Activated CD4-positive, alpha-beta T cell treated with anti-CD3 and anti-CD28 coated beads, Interleukin-10, Interleukin-2, amounts not matched to agents 100 ng/mL and 50 ng/mL, durations not matched to agents 16 hours and 8 hours (primary cell): ENCODE results near the gene INPP4B.
A peak's percentile ranks its signal among the peaks of the same experiment; 100 is the strongest.

ENCODE experiments used
- DNase-seq: peaks from one replicate; pipeline ENCODE4 v3.0.0-alpha.2; 2020

INPP4B gene

GRCh38 chr4:142169216-142169615, 676.9 kb downstream of the INPP4B start:
- DNase-seq, result no peak

DNA sequence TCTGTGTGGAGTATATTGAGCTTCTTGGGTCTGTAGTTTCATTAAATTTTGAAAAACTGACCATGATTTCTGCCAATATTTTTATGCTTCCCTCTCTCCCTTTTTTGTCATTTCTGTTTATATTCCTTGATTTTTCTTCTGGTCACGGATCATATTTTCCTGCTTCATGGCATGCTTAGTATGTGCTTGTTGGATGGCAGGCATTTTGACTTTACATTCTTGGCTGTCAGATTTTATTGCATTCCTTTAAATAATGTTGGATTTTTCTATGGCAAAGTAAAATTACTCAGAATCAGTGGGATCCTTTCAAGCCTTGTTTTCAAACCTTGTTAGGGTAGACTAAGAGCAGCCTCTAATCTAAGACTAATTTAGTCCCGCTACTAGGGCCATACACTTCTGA, 677.9 kb downstream of the INPP4B start:
- DNase-seq, result no peak

- peak; percentile 26 for DNase-seq
These were observed 681.2 kb downstream of the INPP4B start for GRCh38 chr4:142164767-142165500.

DNA sequence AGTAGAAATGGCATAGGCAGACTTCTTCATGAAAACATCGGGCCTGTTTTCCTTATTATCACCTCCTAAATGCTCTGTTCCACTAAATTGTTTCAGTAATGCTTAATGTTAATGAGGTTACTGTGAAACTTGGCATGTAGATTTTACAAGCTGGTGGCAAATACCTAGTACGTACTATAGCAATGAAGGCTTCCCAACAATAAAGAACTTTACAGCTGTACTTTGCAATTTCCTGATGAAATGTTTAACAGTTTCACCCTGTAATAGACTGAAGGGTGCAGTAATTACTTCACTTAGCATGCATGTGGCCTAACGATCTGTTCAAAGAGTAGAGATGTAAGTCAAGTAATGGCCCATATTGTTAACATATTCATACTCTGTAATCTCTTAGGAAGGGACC, 685.0 kb downstream of the INPP4B start:
- no peak for DNase-seq

- DNase-seq, result no peak
These were observed 685.6 kb downstream of the INPP4B start for GRCh38 chr4:142160509-142160908.

DNA sequence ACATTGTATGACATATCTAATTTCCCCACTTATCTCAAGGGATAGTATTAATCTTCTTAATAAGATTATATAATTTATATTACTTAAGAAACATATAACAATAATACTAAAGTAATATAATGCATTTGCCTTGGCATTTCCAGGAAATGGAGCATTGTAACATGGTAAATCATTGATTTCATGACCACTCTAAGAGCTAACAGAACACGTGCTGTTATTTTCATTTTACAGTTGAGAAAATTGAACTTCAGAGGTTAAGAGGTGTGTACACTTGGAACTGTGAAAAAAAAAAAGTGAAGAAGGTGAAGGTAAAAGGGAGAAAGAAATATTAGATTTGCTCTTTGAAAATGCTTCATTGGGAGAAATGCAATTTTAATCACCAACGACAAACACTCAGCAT, 687.1 kb downstream of the INPP4B start:
- no peak for DNase-seq

GRCh38 chr4:142156256-142156655, 689.8 kb downstream of the INPP4B start:
- DNase-seq, result no peak

DNA sequence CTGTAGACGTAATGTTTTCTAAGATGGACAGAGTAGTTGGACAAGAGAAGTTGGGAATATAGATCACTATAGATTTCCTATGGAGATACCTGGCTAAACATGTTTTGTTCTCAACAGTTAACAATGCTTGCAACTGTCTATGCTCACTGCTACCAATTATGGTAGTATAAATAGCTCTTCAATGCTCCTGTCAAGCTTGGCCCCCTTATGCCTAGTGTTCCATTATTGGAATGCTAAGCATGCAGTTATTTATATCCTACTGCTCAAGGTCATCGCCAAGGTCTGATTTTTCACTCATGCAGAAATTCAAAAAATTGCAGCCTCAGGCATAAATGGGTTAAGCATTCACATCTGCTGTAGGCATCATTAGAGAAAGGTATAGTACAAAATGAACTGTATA, 690.8 kb downstream of the INPP4B start:
- no peak for DNase-seq

DNA sequence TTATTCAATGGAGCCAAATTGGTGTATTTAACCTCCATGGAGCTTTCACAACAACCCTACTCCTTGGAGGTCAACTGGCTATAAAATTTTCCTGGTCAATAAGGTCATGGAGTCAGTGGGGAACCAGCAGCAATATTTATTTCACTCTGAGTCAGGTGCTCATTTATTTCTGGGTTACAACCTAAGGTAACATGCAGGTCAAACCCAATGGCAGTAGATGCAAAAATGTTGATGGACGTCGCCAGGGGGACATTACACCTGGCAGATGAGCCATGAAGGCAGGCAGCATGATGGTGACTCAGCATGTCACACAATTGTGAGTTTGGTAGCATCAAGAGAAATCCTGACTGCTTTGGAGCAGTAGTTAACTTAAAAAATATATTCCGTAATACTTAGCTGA, 695.6 kb downstream of the INPP4B start:
- no peak for DNase-seq

- DNase-seq, result no peak
These were observed 701.3 kb downstream of the INPP4B start for GRCh38 chr4:142144813-142145212.

DNA sequence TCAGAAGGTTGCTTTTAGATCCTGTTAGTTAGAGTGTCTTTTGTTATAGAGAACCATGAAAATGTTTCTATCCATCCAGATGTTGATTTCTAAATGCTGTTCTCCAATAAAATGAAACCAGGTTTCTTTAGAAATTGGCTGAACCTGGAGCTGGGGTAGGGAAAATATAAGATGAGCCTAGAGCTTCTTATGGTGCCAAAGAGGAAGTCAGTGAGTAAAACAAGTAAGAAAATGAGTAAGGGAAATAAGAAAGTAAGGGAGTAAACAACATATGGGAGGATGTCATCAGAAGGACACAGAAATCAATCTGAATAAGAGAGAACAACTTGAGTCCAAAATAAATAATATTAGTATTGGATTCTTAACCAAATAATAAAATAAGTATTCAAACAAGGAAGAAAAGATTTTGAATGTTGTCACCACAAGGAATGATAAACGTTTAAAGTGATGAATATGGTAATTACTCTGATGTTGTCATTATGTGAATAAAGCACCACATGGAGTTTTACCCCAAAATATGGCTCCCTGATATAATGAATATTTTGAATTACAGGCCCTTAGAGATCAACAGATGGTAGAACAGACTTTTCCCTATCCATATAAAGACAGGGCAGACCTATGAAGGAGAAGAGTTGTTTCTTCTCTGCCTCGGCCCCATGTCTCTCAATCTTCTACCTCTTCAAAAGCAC, 703.6 kb downstream of the INPP4B start:
- no peak for DNase-seq

DNA sequence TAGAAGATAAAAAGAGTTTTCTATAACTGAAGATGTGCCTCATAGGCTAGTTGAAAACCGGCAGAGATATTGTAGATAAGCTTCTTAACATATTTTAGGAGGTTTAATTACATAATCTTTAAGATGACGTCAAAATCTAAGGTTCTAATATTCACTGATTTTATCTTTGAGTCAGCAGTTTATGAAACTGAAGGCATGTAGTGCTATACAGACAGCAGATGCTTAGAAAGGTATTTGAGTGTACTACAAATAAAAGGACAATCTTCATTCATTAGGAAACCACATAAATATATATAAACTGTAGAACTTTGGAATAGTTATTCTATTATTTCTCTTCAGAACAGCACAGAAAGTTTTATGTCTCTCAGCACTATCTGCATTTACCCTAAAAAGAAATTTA, 704.9 kb downstream of the INPP4B start:
- no peak for DNase-seq

- no peak for DNase-seq
These were observed 715.4 kb downstream of the INPP4B start for GRCh38 chr4:142130666-142131065.

GRCh38 chr4:142129931-142130330, 716.2 kb downstream of the INPP4B start:
- no peak for DNase-seq

- no peak for DNase-seq
These were observed 716.6 kb downstream of the INPP4B start for GRCh38 chr4:142129473-142129872.

GRCh38 chr4:142128529-142128928, 717.6 kb downstream of the INPP4B start:
- no peak for DNase-seq

DNA sequence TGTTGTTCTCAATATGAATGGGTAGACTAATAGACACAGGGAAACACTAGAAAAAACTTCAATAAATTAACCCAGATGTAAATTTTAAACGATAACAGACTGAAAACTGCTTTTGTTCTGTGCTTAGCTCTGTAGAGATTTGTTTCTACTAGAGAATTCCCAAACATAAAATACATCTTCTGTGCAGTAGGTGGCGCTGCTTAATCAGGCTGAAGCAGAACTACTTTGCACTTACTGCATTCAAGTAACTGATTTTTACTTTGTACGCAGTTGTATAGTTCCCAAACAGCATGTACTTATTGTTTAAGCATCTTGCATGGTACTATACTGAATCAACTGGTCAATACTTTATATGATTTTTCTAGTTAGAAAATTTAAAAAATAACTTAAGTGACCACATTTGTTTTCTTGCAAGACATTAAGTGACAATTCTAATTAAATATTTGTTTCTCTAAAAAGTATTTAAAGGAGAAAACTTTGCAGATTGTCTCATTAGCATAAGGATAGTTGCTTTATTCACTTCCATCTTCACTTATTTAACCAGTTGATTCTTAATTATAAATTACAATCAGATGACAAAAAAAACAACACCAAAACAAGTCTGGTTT, 719.1 kb downstream of the INPP4B start:
- DNase-seq, result peak; percentile 69

- no peak for DNase-seq
These were observed 721.2 kb downstream of the INPP4B start for GRCh38 chr4:142124874-142125273.

DNA sequence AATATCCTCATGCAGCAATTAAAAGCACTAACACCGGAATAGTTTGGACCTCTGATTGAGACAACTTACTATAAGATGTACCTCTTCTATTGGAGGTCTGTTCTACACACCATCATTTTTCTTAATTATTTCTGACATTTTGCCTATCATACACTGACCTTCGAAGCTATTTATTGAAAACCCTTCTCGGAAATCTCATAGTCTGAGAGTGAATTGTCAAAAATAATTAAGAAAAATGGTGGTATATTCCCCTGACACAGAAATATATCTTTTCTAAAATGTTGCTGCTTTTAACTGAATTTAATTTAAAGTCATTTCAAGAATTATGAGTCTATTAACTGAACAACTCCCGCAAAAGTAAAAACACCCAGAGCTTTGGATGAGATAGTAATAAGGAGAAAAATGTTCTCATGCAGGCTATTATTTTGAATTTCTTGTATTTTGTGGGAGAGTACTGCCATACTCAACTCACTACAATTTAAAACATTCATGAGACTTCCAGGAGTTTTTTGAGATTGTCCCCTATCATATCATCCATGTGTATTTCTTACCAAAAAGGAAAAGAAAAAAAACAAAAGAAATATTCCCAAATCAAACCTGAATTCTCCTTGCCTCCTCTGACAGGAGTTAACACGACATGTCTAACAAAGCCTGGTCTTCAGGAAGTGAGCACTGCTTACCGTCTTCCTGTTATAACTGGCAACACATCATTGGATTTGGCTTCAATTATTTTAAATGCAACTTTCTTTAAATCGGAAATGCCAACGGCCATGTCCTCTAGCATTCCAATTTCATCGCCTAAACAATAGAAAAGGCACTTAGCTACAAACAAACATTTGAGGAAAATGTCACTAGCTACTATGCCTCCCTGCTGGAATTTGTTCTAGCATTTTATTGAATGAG, 724.4 kb downstream of the INPP4B start:
- no peak for DNase-seq

DNA sequence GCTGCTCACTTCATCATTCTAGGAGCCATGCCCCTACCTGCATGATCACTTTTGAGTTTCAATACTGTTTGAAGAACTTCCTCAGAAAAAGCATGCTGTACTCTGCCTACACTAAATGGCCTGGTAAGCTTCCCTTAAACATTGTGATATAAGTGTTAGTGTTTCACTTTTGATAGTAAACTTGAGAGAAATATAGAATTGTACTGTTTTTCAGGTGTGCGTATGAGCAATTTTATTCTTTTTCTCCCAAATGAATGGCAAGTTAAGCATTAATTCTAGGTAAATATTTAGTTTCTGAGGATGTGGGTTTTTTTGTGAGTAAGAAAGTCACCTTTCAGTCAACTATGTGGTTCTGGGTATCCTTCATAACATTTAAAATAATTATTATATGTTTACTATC, 725.2 kb downstream of the INPP4B start:
- DNase-seq, result peak; percentile 53

DNA sequence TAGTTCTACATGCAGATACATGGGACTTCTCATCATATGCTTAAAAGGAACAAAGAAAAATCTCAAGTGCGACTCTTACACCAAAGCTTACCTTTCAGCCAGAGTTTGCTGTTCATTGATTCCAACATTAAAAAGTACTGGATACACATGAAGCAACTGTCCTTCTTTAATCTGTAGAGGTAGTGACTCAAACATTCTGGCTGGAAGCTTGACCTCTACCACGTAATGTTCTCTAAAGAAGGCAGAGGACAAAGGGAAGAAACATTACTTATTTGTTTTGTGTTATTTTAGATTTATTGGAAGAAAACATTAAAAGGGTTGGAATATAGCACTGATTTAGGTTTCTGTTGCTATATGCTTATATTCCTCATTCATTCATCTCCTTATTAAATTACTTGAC, 733.6 kb downstream of the INPP4B start:
- no peak for DNase-seq

DNA sequence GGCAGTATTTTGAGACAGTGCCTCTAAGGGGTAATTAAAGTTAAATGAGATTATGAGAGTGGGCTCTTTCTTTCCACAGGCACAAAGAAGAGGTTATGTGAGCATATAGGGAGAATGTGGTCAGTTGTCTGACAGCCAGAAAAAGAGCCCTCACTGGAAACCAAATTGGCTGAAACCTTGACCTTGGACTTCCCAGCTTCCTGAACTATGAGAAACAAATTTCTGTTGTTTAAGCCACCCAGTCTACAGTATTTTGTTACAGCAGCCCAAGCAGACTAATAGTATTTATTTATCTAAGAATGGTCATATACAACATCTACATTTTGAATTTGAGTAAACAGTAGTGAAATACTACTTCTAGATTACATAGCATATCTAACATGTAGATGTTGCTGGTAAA, 736.0 kb downstream of the INPP4B start:
- no peak for DNase-seq

DNA sequence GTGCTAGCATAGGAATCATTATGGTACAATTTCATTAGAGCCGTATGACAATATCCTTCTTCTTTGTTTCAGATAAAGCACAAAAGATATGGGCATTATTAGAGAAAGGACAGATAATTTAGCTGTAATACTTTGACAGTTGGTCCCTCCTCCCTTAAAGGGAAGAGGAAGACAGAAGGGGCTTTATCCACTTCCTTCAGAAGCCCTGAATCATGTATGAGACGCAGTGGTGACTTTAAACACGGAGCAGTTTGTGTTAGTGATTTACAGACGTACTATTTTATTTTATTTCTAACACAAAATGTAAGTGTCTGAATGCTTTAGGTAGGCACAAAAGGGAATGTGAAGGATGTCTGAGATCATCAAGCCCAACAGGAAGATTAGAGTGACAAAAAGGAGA, 742.1 kb downstream of the INPP4B start:
- DNase-seq, result no peak
